Right forelimb (tissue), 1 donor: ENCODE measurements around the gene STK32A.
"Not testable (repeated sequence)": the region's sequence is repeated elsewhere in the genome, so short reads cannot be mapped to it uniquely, and the experiment has no call there.

Experiments used
- DNase-seq: peaks from one replicate; pipeline ENCODE4 v3.0.0-alpha.2; 2018

The STK32A gene

DNA sequence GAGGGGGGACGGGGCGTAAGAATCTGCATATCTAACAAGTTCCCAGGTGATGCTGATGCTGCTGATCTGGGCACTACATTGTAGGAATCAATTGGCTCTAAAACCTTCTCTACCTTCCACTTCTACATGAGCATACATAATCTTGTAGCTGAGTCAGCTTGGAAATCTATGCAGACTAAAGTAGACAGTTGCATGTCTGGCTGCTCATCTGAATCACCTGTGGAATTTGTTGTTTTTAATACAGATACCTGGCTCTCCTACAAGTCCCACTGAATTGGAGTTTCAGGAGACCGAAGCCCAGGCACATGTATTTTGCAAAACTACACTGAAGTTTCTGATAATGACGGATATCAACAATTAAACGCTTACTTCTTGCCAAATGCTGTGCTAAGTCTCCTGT lies 113.6 kb downstream of the STK32A start:
- DNase-seq = no peak

DNA sequence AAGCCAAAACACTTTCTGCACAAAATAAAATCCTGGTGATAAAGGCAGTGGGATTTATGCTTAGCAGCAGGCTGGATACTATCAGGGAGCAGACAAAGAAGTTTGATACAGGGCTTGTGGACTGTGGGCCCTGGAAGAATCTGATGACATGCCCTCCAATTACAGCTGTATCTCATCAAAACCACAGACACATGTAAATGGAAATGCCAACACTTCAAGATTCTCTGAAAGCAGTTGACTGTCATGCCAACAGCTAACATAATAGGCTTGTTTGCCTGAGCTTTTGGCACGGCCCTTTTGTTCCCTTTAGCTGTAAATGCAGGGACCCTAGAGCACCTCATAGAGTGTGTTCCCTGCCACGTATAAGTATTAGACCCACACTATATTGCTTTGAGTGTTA lies 114.4 kb downstream of the STK32A start:
- DNase-seq = no peak

DNA sequence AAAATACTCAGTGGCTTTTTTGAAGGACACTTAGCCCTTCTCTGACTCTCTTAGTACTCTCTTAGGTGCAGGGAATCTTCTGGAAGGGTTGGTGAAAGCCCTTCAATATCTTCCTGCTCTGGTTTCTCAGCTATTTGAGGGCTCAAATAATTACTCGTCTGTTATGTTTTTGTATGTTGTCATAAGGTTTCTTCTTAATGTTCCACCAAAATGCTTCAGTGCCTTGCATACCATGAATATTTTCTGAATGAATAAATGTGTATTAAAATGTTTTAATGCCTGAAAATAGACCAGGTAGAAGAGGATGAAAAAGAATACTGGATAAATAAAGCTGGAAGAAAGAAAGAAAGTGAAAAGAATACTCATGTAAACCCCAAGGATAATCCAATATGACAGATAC lies 124.3 kb downstream of the STK32A start:
- no peak for DNase-seq

DNA sequence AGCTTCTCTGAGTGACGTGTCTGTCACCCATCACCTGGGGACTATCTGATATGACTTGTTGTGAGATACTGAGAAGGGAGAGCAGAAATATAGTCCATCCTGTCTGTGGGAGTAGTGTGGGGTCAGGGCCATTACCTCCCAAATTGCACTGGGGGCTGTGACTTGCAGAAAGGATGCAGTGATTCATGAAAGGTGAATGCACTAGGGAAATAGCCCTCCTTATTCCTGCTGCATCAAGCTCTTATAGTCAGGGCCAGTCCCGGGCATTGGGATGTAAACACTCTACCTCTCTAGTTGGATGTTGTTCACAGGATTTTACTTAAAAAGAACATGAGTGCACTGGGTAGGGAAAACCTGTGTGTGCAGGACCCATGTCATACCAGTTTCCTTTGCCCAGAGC lies 124.8 kb downstream of the STK32A start:
- no peak for DNase-seq

DNA sequence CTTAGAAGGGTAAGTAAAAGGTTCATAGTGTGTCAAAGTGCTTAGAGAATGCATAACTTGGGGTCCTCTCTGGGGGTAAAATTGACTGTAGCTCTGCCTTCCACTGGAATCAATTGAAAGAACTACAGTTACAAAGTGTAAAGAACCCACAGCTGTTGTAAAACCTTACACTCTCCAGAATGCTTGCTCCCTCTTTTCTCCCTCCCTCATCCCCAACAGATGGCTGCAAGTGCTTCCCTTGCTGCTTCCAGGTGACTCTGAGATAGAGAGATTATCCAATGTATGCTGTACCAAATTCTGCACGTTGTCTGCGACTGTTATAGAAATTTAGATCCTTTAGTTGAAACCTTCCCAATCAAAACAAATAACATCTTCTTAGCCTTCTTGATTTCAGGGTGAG lies 126.0 kb downstream of the STK32A start:
- DNase-seq = no peak

DNA sequence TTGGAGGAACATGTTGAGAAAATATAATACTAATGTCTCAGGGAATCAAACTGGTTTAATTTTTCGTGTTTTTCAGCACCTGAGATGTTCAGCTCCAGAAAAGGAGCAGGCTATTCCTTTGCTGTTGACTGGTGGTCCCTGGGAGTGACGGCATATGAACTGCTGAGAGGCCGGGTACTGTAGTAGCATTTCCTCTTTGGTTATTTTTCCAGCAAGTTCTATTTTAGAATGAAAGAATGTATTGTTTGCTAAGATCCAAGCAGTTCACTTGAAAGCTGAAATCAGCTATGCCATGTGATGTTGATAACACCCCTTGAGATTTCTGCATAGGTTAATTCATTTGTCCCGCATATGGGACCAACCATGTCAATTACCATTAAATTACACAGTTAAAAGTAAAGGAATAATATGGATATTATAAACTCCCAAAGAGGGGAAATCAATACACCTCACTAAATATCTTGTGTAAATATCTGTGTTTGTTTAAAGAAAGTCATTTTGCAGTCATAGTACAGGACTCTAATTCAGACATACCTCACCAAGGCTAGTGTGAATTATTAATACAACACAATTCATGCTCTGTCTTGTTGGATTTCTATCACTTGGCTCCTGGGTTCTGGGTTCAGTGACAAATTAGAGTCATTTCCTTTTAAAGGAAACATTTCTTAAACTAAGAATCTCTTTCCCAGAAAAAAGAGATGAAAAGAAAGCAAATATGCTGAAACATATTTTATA lies 126.8 kb downstream of the STK32A start:
- DNase-seq = no peak

DNA sequence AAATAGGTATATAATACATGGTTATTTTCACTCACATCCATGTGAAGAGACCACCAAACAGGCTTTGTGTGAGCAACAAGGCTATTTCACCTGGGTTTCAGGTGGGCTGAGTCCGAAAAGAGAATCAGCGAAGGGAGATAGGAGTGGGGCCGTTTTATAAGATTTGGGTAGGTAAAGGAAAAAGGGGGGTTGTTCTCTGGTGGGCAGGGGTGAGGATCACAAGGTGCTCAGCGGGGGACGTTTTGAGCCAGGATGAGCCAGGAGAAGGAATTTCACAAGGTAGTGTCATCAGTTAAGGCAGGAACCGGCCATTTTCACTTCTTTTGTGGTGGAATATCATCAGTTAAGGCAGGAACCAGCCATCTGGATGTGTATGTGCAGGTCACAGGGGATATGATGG lies 132.6 kb downstream of the STK32A start:
- not testable (repeated sequence) for DNase-seq

DNA sequence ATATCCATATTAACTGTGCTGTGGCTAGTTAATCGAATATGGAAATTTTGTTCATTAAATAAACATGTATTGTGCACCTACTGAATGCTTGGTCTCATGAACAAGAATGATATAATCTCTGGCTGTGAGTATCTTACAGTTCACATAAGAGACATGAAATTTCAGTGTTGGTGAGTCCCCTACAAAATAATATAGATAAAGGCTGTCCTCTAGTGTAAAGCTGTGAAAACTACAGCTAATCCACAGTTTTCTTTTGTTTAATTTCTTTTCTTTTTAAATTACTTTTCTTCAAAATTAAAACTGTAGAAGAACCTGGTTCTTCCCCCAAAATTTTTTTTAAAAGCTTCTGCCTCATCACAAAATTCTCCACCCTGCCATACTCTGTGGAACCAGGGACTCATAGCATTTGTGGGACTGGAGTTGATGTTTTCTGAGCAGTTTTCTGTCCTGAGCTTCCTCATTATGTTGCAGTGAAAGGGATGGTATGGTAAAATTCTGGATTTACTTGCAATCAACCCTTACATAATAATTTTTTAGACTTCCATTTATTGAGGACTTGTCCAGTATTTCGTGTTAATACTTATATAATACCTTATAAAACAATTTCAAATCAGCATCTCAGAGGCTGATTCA lies 135.0 kb downstream of the STK32A start:
- DNase-seq = no peak

DNA sequence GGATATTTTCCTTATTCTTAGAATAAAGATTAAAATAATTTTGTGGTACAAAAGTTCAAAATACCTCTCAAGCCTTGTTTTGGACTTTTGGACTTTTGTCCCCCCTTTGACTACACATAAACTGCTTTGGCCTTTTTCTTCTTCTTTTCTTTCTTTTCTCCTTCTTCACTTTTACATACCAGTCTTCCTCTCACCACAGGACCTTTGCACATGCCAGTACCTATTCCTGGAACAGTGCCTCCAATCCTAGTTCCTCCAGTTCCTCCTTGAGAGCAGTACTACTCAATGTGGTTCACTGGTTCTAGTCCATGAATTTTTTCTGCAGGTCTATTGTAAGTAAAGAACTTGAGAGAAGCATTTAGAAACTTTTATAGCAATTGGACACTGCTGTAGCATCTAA lies 136.5 kb downstream of the STK32A start:
- no peak for DNase-seq

DNA sequence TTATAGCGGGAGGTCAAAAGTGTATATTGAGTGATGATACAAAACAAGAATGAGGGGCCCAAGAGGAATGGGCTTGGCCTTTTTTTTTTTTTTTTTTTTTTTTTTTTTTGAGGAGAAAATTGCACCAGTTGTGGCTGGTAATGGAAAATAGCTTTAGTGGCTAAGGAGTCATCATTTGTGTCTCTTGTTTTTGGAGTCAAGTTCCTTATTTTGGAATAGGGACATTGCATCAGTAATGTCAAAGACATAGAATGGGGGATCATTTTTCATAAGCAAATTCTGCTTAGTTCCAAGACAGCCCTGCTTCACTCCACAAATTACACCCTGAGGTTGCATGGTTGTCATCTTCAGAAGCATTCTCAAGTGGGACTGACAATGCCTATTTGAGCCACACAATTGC lies 137.4 kb downstream of the STK32A start:
- DNase-seq = no peak

DNA sequence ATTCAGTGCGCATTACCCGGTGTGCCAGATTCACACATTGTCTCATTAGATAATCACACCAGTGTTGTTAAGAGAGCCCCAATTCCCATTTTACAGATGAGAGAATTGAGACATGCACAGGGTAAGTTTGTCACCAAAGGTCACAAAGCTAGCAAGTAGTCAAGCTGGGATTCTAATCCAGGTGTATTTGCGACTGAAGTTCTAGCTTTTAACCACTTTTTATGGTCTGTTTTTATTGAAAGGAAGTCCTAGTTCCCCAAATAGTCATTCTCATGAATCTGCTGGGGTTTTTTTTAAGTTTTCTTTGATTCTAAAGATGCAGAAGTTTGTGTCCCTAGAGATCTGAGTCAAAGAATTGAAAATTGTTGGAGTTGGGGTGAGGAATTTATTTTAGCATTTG lies 138.5 kb downstream of the STK32A start:
- DNase-seq = no peak

DNA sequence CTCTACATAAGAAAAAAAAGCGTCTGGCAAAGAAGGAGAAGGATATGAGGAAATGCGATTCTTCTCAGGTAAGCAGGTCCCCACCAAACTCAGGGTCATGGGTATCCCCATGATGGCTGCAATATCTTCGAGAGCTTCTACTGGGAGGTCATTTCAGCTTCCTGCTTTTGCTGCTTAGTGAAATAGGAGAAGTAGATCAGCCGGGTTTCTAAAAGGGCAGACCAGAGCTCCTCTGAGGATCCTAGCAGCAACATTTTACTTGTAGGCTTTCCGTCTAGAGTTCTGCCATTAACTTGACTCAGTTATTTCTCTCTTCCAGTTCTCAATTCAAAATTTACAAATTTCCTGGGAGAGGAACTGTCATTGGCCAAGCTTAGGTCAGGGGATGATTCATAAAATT lies 140.3 kb downstream of the STK32A start:
- DNase-seq = no peak

DNA sequence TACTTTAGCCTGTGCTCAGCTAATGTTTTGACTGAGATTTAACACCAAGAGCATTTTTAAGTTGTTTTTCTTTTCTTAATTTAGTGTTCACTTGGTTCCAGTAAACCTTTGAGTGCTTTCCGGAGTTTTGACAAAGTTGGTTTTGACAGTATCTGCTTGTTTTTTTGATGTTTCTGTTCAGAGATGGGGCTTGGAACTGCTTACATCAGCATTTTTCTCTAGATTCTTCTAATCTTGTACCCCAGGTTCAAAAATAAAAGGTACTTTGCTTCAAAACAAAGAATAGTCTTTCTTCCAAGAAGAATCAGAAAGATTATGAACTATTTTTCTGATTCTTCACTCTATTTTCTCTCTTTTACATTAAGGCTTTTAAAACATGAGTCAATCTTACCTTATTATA lies 142.9 kb downstream of the STK32A start:
- DNase-seq = no peak

DNA sequence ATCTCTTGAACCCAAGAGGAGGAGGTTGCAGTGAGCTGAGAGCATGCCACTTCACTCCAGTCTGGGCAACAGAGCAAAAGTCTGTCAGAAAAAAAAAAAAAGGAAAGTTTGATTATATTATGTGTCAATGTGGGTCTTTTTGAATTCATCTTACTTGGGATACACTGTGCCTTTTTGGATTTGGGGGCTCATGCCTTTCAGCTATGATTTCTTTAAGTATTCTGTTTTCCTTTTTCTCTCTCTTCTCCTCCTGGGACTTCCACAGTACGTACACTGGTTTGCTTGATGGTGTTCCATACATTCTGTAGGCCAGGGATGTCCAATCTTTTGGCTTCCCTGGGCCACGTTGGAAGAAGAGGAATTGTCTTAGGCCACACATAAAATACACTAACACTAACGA lies 146.7 kb downstream of the STK32A start:
- no peak for DNase-seq

DNA sequence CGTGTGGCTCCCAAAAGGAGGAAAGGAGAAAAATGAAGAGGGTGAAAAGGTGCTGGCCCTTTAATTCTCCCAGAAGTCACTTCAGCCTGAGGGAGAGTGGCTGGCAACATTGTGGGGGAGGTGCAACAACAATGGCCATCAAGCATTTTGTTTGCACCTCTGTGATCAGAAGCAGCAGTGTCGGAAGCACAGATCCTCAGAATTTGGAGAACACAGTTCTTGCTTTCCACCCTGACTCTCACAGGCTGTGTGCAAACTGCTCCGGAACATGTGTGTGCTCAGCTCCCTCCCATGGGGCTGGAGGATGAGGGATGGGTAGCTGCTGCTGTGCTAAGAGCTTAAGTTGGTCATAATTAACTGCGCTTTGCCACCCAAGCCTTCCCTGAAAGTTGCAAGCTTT lies 147.9 kb downstream of the STK32A start:
- no peak for DNase-seq

DNA sequence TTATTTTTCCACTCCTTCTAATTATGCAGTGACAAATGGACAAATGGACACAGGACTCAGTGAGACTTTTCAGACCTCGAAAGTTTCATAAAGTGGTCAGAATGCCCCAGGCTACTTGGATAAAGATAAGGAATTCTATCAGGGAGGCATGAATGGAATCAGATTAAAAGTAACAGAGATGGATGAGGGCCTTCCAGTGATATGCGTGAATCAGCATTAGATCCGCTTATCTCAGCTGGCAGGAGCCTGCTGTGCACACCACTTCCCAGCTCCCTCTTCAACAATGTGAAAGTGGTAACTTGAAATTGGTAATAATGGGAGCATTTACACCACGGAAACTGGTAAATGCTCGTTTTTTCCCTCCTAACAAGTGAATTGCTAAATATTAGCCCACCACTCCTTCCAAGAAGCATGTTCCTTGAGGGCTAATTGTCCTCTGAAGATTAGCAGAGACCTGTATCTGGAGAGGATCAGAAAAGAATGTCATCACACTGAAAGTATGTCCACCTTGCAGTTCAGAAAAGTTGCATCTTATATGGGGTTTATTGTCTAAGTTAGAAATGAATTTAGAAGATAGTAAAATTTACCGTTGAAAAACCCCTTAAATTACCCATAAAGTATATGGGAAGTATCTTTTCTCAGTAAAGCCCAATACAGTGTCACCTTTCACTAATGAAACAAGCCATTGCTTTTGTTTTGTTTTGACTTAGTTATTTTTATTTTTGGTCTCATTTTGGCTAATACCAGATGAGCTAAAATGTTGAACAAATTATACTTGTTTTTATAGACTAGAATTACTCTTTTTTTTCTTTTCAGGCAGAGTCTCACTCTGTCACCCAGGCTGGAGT lies 149.7 kb downstream of the STK32A start:
- no peak for DNase-seq

DNA sequence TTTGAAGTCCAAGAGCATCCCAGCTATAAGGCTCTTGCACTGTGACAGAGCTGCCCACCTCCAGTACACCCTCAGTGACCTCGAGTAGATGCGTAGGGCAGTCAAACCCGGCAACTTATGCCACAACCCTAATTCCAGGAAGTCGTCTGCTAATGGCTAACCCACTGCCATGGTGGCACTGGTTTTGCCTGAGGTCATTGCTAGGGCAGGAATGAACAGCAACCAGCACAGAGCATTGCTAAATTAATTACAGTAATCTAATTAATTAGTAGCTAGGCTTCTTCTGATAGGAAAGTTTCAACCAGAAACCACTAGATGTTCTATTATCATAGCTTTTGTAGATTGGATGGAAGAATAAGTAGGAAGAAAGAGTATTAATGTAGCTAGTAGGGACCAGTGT lies 152.3 kb downstream of the STK32A start:
- no peak for DNase-seq

DNA sequence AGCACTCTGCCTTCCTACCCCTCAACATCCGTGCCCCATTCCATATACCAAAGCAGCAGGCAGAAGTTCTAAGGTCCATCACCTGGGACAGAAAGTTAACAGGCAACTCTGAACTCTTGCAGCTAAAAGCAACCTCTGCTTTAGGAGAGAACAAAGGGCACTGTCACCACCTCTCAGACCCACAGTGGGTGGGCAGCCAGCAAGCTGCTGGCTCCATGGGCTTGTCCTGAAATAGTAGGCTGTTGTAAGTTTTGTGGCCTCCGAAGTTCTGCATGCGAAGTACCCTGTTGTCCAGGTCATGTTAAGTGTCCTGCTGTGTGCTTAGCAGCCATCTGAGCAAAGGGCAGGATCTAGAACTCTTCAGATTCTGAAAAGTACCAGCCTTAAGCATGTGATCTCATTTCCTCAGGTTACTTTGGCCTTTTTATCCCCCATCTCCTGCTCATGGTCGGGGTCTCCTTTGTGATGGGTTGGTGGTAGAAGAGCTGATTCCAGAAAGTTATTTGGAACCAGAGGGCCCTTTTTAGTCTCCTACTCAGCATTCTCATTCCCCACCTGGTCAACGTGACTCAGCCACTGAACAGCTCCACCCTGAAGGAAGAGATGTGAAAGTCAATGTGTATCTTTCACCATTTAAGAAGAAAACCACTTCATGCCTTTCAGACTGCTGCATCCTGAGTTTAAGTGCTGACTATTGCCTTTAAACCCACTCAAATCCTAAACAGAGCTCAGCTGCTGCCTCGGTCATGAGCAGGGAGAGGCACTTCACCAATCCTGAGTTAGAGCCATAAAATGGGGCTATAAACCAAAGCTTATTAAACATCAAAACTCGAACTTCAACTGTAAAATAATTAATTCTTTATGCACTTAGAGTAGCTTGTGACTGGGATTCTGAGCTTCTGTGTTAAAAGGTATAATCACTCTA lies 153.6 kb downstream of the STK32A start:
- DNase-seq = no peak

DNA sequence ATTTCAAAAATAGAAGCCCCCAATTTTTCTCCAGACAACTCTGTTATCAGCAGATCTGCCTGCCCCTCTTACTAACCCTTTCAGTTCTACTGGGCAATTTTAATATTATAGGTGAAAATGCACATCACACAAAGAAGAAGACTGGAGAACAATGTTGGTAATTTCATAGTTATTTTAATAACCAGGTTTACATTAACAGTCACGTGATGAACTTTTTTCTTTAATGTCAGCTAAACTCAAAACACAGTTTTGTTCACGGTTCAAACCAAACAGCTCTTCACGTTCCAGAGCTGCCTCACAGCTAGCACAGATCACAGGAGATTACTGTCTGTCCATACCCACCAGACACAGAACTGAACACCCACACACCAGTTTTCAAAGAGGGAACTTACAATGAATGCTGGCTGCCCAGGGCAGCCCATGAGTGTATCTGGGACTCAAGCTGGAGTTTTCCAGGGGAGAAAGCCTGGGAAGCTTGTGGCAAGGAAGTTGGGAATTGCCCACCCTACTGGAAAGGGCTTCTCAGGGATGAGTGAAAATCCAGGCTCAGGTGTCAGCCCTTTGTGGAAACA lies 155.9 kb downstream of the STK32A start:
- no peak for DNase-seq

DNA sequence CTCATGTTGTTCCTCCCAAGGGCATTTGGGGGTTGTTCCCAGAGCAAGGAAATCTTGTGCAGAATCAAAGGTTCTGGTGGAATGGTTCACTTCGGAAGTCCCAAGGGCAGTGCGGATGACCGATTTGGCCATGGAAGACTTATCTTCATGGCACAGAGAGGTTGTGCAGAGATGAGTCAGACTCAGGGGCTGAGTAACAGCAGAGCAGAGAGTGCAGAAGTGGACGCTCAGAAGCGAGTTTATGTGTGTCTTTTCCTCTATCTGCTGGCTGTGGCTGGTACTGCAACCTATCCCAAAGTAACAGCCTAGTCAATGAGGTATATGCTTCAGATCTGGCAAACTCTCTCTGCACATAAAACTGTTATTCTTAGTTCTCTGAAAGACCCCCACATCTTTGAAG lies 157.0 kb downstream of the STK32A start:
- DNase-seq = no peak

DNA sequence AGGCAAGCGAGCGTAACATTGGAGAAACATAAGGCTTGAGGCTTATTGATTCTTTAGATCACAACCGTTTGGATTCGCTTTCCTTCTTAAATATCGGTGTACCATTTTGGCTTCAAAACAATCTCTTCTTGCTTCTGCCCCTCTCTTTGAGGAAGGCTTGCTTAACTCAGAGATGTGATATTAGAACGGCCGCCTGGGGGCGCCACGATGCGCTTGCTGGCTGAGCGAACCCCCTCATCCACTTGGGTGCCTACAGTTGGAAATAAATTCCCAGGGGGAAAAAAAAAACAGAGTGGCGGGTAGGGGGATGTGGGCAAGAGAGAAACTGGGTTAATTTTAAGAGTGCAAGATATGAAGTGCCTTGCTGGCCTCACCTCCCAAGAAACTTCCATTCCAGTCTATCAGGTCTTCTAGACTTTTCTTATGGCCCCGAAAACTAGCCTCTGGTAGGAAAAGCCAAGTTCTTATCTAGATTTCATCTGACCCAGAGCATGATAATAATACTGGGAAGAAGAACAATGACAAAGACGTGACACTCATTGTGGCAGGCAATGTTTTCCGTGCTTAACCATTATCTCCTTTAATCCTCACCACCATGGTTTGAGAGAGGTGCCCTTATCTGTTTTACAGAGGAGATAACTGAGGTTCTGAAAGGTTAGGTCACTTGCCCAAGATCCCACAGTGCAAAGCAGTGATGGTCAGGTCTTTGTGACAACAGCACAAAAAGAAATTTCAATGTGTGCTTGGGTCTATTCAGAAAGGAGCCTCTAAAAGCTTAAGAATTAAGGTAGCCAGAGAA lies 159.2 kb downstream of the STK32A start:
- no peak for DNase-seq
